HEK293 (cell line): ENCODE measurements around the gene SLF2.

Experiments
- CTCF ChIA-PET: fragments of 350-600 bp; formaldehyde crosslinking; extraction: SDS; loops from one replicate; lab custom pipeline; 2021; ENCODE audit warnings: antibody characterized with exemption; lab: Yijun Ruan, JAX
- POLR2A ChIA-PET: fragments of 300-600 bp; formaldehyde crosslinking; extraction: SDS; loops from one replicate; lab custom pipeline; 2020; ENCODE audit warnings: antibody characterized with exemption, inconsistent platforms; lab: Yijun Ruan, JAX
- H3K27ac ChIP-seq: fragments of 200-500 bp; sonication (Bioruptor generic); 2 replicates; pipeline ENCODE4 v1.5.1; 2014; ENCODE audit warnings: low read depth, low read length, control low read depth, inconsistent platforms; ENCODE audit errors: extremely low read depth
- H3K36me3 ChIP-seq, 2 experiments: fragments of 200-500 bp in 1 of 2; sonication (Bioruptor generic) in 1 of 2; 1 replicate in 1 of 2; 2 replicates in 1 of 2; pipeline ENCODE4 v1.5.1; 2014 to 2017; ENCODE audit warnings: inconsistent platforms in 2 of 2, low read length in 2 of 2; ENCODE audit not compliant: control insufficient read depth in 2 of 2, insufficient read depth in 1 of 2
- H3K4me1 ChIP-seq: fragments of 200-500 bp; sonication (Bioruptor generic); 2 replicates; pipeline ENCODE4 v1.5.1; 2014; ENCODE audit warnings: mild to moderate bottlenecking, low read length, inconsistent platforms; ENCODE audit not compliant: control insufficient read depth, insufficient read depth
- H3K4me3 ChIP-seq: 2 replicates; pipeline ENCODE4 v1.5.1; 2011; ENCODE audit warnings: low read depth, mild to moderate bottlenecking, control low read depth, low read length, moderate library complexity
- H3K9me3 ChIP-seq: fragments of 200-500 bp; sonication (Bioruptor generic); 2 replicates; pipeline ENCODE4 v1.5.1; 2014; ENCODE audit warnings: low read depth, low read length, inconsistent platforms; ENCODE audit not compliant: control insufficient read depth, insufficient read depth
- IKZF3 ChIP-seq: fragments of 450-650 bp; IDR thresholded peaks from 2 replicates; pipeline ENCODE4 v1.5.0; 2018; ENCODE audit warnings: missing biosample characterization, mild to moderate bottlenecking, missing genetic modification characterization, moderate library complexity
- KLF1 ChIP-seq: fragments of 450-650 bp; formaldehyde crosslinking; IDR thresholded peaks from 2 replicates; pipeline ENCODE4 v1.5.1; 2016; ENCODE audit warnings: missing biosample characterization, missing genetic modification characterization
- PBX3 ChIP-seq: sonication (generic); formaldehyde crosslinking; IDR thresholded peaks from 2 replicates; pipeline ENCODE4 v1.8.1; 2022; ENCODE audit warnings: mild to moderate bottlenecking, moderate library complexity, missing genetic modification reagents
- PRDM10 ChIP-seq: fragments of 450-650 bp; formaldehyde crosslinking; IDR thresholded peaks from 2 replicates; pipeline ENCODE4 v1.5.1; 2016; ENCODE audit warnings: missing biosample characterization, missing genetic modification characterization
- PRDM6 ChIP-seq: fragments of 450-650 bp; formaldehyde crosslinking; IDR thresholded peaks from 2 replicates; pipeline ENCODE4 v1.5.1; 2017; ENCODE audit warnings: missing biosample characterization, missing genetic modification characterization
- ZBTB21 ChIP-seq: fragments of 450-650 bp; formaldehyde crosslinking; IDR thresholded peaks from 2 replicates; pipeline ENCODE4 v1.5.1; 2017; ENCODE audit warnings: missing biosample characterization, missing genetic modification characterization
- ZFP37 ChIP-seq: fragments of 450-650 bp; formaldehyde crosslinking; IDR thresholded peaks from 2 replicates; pipeline ENCODE4 v1.5.1; 2016; ENCODE audit warnings: missing biosample characterization, missing genetic modification characterization
- ZNF114 ChIP-seq: fragments of 450-650 bp; formaldehyde crosslinking; IDR thresholded peaks from 2 replicates; pipeline ENCODE4 v1.5.0; 2017; ENCODE audit warnings: missing biosample characterization, missing genetic modification characterization
- ZNF18 ChIP-seq: fragments of 450-650 bp; formaldehyde crosslinking; IDR thresholded peaks from 2 replicates; pipeline ENCODE4 v1.5.1; 2016; ENCODE audit warnings: missing biosample characterization, missing genetic modification characterization
- ZNF350 ChIP-seq: fragments of 450-650 bp; formaldehyde crosslinking; IDR thresholded peaks from 2 replicates; pipeline ENCODE4 v1.5.0; 2017; ENCODE audit warnings: missing biosample characterization, mild to moderate bottlenecking, missing genetic modification characterization
- ZNF398 ChIP-seq: fragments of 450-650 bp; formaldehyde crosslinking; IDR thresholded peaks from 2 replicates; pipeline ENCODE4 v1.5.1; 2017; ENCODE audit warnings: missing biosample characterization, missing genetic modification characterization
- ZNF426 ChIP-seq: fragments of 450-650 bp; formaldehyde crosslinking; IDR thresholded peaks from 2 replicates; pipeline ENCODE4 v1.5.1; 2017; ENCODE audit warnings: missing biosample characterization, missing genetic modification characterization, mild to moderate bottlenecking, inconsistent platforms, moderate library complexity

The SLF2 gene

GRCh38 chr10:100923580-100923979 is 10.8 kb downstream of the SLF2 start:
- CTCF ChIA-PET, result interaction anchor here (0.6 to 1.2 kb wide), 4 partner anchors 10 to 128 kb away, joined by 3 read pairs; no protein-coding TSS in a partner anchor
- Histone ChIP-seq H3K4me3 (no peak overlapping the region), H3K36me3 (peaks cover 85 to 95% of the 10 kb centered on the region in 2 experiments), H3K9me3 (no peaks in the 10 kb centered on the region), H3K4me1 (no peaks in the 10 kb centered on the region), H3K27ac (no peak overlapping the region)
- TF ChIP-seq PRDM6 (tag by site-specific recombination) (no peak), PRDM10 (tag by site-specific recombination) (no peak), ZNF18 (no peak), ZNF398 (tag by site-specific recombination) (no peak), ZNF350 (tag by site-specific recombination) (no peak), PBX3 (CRISPR knock-in tag) (no peak), KLF1 (tag by site-specific recombination) (no peak)
- POLR2A ChIA-PET, result interaction anchor here (1.5 kb wide), 1 partner anchor 10 kb away, joined by 4 read pairs; the partner anchor contains the start of gene SLF2

- H3K4me3 ChIP-seq, result no peak overlapping the region
- peaks cover 84 to 98% of the 10 kb centered on the region in 2 experiments for H3K36me3 ChIP-seq
- H3K9me3 ChIP-seq, result no peaks in the 10 kb centered on the region
- ChIA-PET CTCF (interaction anchor here (0.6 to 1.0 kb wide), 5 partner anchors 17 to 637 kb away, joined by 3 to 5 read pairs (median 3); no protein-coding TSS in a partner anchor), POLR2A (no interaction called here)
- no peak for TF ChIP-seq ZFP37
- TF ChIP-seq KLF1 (tag by site-specific recombination), result no peak
- TF ChIP-seq IKZF3 (tag by site-specific recombination), result no peak
- no peak overlapping the region for H3K27ac ChIP-seq
- no peaks in the 10 kb centered on the region for H3K4me1 ChIP-seq
Measured at GRCh38 chr10:100927266-100927665, 14.5 kb downstream of the SLF2 start.

GRCh38 chr10:100928039-100928438 is 15.3 kb downstream of the SLF2 start:
- CTCF ChIA-PET, result interaction anchor here (1.0 kb wide), 1 partner anchor 20 kb away, joined by 3 read pairs; no protein-coding TSS in a partner anchor
- no peaks in the 10 kb centered on the region for H3K4me1 ChIP-seq
- TF ChIP-seq ZBTB21 (no peak), ZNF114 (tag by site-specific recombination) (no peak), ZNF426 (tag by site-specific recombination) (no peak)
- TF ChIP-seq, all 188 proteins: peak for 0
- H3K36me3 ChIP-seq, result peaks cover 84 to 98% of the 10 kb centered on the region in 2 experiments
- no peak overlapping the region for H3K4me3 ChIP-seq
- POLR2A ChIA-PET, result interaction anchor here (0.5 kb wide), 1 partner anchor 133 kb away, joined by 4 read pairs; no protein-coding TSS in a partner anchor
- no peaks in the 10 kb centered on the region for H3K9me3 ChIP-seq
- H3K27ac ChIP-seq, result no peak overlapping the region
